ENCODE data around the gene MTMR3.
"Not testable (repeated sequence)": the region's sequence is repeated elsewhere in the genome, so short reads cannot be mapped to it uniquely, and the experiment has no call there.

MTMR3 gene

DNA sequence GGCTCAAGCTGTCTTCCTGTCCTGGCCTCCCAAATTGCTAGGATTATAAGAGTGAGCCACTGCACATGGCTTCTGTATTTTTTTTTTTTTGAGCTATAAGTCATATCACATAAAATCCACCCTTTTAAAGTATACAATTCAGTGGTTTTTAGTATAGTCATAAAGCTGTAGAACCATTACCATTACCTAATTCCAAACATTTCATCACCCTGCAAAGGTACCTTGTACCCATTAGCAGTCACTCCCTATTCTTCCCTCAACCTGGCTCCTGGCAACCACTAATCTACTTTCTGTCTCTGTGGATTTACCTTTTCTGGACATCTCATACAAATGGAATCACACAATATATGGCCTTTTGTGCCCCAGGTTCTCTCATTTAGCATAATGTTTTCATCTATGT, 84.5 kb downstream of the MTMR3 start:
- DNase-seq (ENCODE audit: low read depth), result no peak

DNA sequence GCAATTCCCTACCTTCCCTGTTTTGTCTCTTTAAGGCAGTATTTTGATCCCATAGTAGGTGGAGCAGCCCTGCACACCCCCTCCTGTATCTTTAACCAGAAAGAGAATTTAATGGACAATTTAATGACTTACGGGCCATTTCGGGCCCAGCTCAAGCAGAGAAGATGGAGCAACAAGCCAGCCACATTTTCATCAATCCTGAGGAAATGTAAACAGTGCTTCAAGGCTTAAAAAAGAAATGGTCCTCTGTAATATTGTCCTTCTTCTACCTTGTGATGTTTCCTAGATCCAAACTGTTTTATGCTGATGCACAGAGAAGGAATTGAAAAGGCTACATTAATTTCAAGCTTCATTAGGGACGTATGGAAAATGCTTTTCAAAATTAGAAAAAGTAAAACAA, 88.6 kb downstream of the MTMR3 start:
- no peak for DNase-seq (ENCODE audit: low read depth)

DNA sequence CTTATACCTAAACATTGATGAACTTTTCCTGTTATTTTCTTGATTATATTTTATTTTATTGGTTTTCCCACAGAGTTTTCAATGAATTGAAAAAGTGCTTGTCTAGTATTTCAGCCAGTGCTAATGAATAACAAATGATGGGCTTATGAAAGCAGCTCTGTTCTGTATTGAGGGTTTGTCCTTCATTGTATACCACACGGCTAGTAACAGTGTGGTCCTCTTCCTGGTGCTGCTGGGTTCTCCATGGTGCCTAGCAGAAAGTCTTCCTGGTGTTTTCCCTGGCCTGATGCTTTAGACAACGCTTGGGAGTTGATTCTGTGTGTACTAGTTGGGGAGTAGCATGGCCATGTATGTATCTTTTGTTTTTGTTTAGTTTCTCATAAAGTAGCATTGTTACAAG, 89.1 kb downstream of the MTMR3 start:
- no peak for DNase-seq (ENCODE audit: low read depth)

DNA sequence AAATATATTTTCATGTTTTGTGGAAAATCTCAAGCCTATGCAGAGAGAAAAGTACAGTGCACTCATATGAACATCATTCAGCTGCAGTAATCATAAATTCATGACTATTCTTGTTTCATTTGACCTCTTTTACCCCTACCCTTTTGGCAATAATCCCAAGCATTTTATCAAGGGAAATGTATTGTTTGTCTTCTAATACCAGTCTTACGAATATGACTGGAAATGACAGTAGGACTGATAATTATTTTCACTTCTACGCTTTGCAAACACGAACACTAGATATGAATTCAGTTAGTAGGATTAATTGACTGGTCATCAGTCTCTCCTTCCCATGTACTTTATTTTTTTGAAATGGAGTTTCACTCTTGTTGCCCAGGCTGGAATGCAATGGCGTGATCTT, 90.3 kb downstream of the MTMR3 start:
- no peak for DNase-seq (ENCODE audit: low read depth)

DNA sequence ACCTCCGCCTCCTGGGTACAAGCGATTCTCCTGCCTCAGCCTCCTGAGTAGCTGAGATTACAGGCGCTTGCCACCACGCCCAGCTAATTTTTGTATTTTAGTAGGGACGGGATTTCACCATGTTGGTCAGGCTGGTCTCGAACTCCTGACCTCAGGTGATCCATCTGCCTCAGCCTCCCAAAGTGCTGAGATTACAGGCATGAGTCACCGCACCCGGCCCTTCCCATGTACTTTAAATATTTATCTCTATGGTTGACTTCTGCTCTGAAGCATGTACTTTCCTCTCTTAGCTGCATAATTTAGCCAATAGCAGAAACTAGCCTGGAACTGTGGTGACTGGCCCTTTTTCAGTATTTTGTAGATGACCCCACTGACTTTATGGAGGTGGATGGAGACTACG, 90.7 kb downstream of the MTMR3 start:
- not testable (repeated sequence) for DNase-seq (ENCODE audit: low read depth)

DNA sequence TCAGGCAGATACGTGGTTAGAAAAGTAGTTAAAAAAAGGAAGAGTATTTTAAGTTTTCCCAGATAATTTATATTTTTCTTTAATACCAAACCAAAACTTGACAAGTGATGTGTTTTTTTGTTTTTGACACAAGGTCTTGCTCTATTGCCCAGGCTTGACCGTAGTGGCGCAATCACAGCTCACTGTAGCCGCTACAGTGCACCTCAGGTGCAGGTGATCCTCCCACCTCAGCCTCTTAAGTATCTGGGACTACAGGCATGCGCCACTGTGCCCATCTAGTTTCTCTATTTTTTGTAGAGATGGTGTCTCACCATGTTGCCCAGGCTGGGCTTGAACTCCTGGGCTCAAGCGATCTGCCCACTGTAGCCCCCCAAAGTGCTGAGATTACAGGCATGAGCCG, 92.5 kb downstream of the MTMR3 start:
- DNase-seq (ENCODE audit: low read depth), result no peak

DNA sequence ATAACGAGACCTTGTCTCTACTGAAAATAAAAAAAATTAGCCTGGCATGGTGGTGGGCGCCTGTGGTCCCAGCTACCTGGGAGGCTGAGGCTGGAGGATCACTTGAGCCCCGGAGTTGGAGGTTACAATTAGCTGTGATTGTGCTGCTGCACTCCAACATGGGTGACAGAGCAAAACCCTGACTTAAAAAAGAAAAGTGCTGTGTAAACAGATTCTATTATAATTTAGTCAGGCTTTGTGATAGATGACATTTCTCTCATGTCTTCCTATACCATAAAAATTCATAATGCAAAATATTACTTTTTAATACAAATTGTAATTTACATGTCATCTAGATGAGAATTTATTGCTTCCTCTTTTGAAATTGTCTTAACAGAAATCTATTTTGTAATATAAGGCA, 94.1 kb downstream of the MTMR3 start:
- no peak for DNase-seq (ENCODE audit: low read depth)

DNA sequence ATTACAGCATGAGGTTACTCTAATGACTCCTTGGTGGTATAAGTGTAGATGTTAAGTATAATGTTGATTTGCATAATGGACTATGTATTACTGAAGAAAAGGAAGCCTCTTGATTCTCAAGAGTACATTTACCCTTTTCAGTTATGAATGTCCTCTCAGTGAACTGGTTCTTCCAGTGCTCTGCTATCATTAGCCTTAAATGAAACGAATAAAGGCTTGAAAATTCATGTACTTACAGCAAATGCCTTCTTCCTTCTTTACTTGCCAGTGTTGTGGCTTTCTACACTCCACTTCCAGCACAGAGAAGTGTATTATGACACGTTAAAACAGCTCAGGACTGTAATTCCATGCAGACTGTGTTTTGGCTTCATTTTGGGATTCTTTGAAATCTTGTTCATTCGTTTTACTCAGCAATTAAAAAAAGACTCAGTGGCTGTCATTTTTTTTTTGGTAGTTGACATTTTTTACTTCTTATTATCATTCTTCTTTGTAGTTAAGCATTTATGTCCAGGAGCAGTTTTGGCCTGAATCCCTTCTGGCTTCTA, 96.9 kb downstream of the MTMR3 start:
- peak; percentile 18 for DNase-seq (ENCODE audit: low read depth)

DNA sequence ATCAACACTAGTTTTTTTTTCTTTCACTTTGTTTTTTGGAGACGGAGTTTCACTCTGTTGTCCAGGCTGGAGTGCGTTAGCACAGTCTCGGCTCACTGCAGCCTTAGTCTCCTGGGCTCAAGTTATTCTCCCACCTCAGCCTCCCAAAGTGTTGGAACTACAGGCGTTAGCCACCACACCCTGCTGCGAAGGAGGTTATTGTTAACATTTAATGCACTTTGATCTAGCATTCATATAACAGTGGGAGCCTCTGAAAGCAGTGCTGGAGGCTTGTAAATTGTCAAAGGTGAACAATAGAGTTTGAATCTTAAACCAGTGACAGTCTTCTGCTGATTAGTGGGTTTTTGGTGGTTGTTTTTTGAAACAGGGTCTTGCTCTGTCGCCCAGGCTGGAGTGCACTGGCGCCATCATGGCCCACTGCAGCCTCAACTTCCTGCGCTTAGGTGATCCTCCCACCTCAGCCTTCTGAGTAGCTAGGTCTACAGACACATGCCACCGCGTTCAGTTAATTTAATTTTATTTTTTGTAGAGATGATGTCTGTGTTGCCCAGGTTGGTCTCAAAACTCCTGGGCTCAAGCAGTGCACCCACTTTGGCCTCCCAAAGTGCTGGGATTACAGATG, 100.4 kb downstream of the MTMR3 start:
- DNase-seq (ENCODE audit: low read depth), result no peak

DNA sequence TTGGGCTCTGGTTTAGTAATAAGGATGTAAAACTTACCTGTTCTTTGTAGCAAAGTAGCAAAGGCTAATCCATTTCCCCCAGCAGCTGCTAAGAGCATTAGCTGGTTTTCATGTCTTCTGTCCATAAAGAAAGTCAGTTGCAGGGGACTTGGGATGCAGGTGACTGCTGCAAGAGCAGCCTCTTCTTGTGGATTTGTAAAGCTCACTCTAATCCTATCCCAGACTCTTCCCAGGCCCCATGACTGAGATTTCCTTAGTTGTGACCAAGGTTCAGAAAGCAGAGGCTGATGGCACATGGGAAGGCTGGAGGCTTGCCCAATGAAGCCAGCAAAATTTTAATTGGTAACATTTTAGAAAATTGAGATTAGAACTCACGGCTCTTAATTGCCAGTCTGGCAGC, 102.9 kb downstream of the MTMR3 start:
- no peak for DNase-seq (ENCODE audit: low read depth)

DNA sequence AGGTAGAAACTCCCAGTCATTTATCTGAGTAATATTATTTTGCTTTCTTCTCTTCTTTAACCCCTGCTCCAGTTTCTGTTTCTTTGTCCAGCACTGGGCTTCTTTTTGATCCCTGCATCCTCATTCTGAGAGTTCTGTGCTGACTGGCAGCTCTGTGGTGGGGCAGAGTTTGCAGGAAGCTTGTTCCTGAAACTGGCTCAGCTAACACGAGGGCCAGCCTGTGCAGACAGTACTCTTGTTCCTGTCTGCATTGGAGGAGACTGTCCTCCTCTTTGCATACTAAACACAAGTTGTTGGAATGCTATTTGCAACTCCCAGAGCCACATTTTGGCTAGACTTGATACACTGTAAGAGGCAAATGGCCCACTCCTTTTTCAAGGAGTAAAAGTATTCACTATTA, 104.2 kb downstream of the MTMR3 start:
- no peak for DNase-seq (ENCODE audit: low read depth)

DNA sequence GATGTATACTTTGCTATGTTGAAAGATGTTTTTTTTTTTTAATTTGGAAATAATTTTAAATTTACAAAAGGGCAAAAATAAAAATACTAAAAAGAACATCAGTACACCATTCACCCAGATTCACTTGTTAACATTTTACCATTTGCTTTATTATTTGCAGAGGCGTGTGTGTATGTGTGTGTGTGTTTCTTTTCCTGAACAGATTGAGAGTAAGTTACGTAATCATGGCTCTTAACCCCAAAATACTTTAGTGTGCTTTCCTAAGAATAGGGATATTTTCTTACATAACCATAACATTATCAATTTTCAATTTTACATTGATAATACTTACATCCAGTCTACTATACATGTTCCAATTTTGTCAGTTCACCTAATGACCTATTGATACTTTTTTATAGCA, 105.7 kb downstream of the MTMR3 start:
- no peak for DNase-seq (ENCODE audit: low read depth)

DNA sequence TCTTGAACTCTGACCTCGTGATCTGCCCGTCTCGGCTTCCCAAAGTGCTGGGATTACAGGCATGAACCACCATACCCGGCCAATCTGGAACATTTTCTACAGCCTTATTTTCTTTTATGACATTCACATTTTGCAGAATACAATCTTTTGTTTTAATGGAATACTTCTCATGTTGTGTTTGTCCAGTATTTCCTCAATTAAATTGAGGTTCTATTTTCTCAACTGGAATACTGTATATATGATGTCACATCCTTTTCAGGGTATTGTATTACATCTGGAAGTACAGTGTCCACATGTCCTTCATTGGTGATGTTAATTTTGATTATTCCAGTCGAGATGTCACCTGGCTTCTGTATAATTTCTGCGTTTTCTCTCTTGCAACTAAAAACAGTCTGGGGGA, 106.5 kb downstream of the MTMR3 start:
- no peak for DNase-seq (ENCODE audit: low read depth)

DNA sequence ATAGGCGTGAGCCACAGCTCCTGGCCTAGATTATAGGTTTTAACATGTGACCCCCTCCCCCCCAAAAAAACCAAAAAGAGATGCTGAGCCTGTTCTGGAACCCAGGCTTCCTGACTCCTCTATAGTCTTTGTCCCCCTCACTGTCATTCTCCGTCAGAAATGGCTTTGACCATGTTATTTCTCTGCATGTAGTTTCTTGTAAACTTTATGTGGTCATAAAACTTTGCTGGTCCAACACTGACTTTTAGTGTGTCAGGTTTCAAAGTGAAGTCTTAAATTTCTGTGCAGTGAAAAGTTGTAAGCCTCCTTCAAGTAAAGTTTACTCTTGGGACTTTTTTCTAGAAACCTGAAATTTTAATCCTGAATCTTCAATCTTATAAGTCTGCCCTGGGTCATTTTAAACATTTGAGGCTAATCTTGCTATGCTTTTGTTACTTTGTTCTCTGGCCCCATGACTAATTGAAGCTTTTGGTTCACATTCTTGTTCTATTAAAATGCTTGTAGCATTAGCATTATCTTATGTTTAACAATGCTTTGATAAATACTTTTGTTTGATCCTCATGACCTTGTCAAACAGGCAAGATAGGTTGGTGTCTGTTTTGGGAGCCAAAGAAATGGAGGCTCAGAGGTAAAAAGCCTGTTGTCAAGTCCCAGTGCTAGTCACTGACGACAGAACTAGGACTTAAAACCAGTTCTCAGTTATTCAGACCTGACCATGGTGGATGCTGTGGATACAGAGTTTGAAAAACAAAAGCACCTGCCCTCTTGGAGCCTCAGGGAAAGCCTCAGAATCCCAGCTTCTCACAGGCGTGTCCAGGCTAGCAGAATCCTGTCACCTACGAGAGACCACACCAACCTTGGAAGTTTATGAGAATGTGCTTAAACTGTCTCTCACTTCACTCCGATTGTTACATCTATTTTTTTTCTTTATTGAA, 109.6 kb downstream of the MTMR3 start:
- no peak for DNase-seq (ENCODE audit: low read depth)

DNA sequence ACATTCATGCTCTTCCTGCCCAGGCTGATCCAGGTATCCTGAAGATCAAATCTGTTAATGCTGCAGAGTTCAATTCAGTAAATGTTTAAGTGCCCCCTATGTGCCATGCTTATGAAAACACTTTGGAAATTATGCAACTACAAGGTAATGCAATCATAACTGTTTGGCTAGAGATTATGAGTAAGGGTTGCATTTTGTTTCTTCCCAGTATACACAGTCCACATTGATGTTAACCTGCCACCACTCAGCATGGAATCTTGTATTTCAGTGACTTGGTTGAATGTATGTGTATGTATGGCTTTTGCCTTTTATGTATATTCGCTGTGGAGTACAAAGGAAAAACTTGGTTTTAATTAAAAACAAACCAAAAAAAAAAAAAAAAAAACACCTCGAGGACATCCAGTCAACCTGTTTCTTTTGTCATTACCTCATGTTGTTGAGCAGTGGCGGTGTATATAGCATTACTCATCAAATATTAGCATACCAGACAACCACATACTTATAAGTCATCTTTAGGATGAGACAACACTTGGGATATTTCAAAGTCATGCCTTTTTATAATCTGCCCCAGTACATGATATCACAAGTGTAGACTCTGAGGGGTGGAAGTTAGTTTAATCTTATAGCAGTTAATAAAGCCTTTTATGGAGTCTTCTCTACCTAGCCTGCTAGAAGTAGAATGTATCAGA, 111.2 kb downstream of the MTMR3 start:
- peak; percentile 14 for DNase-seq (ENCODE audit: low read depth)

DNA sequence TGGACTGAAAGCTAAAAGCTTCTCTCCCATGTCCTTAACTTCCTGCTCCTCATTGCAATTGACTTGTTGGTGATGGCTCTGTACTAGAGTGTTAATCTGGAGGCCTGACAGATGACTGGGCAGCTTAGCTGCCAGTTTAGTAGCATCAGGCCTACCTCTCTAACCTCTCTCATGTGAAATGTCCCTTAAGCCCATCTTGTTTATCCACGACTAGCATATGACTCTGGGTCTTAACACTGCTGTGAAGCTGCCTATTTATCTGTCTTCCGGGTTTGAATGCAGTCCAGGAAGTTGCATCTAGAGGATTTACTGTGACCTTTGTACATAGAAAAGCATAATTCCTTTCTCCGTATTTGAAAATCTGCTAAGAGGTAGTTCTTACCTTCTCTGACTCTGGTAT, 112.0 kb downstream of the MTMR3 start:
- DNase-seq (ENCODE audit: low read depth), result no peak

DNA sequence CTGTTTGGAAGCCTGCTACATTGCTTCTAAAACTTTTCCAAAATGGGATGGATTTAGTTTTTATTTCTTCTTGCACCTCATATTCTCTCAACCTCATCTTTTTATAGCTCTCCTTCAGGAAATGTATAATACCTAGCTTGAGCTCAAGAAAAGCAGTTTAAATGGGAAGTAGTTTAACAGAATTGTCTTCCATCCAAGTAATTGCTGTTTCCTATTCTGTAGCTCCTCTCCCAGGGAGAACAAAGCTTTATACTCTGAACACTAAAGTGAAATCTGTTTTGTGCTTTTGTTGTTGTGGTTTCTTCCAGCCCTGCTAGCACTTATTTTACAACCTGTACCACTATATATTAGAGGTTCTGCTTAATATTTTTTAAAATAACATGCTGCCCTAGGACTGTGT, 114.1 kb downstream of the MTMR3 start:
- no peak for DNase-seq (ENCODE audit: low read depth)

DNA sequence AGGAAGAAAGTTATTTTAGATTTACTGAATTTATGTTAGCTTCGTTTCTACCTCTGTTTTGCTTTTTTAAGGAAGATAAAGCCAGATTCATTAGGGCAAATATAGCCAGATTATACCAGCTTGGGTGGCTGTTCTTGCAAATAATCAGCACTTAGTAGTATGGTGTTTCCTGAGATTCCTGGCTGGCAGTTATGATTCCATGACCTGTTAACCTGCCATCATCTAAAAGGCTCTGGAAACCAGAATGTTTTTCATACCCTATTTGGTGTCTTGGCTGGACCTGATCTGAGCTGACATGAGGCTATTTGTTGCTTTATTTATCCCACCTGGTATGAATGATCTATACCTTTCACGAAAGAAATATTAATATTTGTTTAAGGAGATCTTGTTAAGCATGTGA, 114.5 kb downstream of the MTMR3 start:
- DNase-seq (ENCODE audit: low read depth), result no peak

DNA sequence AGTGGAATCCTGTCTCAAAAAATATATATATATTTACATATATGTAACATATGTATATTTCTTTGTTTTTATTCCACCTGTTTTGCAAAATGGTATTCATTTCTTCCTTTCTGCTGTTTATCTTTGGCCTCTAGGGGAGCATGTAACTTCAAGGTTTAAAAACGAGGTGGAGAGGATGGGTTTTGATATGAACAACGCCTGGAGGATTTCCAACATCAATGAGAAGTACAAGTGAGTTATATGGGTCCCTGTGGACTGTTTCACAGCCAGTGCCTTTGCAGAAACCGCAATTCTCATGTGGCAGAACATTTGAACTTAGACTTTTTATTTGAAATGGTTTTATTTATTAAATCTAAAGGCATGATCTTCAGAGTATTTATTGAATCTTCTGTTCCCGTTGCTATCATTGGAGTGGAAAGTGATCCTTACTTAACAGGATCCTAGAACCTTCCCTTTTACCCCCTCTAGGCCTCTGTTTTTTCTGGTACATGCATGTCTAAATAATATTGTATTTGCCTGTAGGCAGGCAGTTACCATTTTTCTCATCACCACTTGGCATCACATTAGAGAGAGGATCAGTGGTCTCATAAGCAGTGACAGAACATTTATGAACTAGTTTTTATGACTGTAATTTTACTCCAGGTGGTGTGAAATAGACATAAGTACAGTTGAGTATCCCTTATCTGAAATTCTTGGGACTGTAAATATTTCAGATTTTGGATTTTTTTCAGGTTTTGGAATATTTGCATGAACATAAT, 115.8 kb downstream of the MTMR3 start:
- DNase-seq (ENCODE audit: low read depth), result no peak

DNA sequence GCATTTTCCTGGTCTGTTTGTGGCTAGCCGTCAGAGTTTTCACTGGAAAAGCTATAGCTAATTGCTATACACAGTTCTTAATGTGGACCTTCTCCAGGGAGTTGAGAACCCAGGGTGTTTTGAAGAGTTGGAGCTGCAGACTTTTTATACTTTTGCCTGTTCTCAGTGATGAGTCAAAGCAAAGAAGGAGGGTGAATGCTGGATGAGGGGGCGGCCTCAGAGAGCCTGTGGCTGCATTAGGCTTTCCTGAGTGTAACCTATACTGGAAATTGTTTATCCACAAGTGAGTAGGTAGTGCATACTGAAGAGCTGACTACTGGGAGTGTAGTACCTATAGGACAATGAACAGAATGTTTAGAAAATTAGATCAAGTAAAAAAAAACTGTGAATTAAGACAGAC, 117.6 kb downstream of the MTMR3 start:
- no peak for DNase-seq (ENCODE audit: low read depth)

DNA sequence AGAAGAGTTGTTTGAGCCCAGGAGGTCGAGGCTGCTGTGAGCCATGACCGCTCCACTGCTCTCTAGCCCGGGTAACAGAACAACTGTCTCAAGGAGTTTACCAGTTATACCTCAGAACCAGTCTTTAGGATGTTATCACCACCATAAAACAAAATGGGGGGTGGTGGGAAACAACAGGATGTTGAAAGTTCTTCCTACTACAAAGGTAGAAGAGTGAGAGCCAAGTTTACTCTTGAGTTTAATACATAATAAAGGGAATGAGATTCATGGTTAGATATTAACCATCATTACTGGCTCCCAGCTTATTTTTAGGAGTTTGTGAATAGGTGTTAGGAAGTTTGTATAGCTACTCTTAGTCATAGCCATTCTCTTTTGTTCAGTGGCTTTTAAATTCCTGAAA, 118.5 kb downstream of the MTMR3 start:
- no peak for DNase-seq (ENCODE audit: low read depth)

DNA sequence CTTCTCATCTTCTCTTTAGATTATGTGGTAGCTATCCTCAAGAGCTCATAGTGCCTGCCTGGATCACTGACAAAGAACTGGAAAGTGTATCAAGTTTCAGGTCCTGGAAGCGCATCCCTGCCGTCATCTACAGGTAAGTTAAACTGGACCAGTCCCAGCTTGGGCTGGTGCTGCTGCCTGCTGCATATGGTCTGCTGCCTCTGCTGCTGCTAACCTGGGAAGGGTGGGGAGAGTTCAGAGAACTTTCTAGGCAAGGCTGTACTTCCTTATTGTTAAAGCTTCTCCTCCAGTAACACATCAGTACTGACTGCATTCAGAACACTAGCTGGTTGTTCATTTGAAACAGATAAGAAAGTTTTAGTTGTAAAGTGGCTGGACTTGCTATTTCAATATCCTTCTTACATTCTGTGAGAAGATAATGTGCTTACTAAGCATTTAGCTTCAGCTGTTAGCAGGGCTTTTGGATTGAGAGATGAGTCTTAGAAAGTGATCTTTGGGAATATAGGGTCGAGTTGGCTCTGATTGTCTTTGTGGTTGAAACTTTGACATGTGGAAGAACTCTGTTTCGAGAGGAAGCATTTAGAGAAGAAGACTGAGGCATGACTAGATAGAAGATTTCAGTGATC, 120.0 kb downstream of the MTMR3 start:
- no peak for DNase-seq (ENCODE audit: low read depth)
